ENCODE results near the gene CCR9.

Gene CCR9

DNA sequence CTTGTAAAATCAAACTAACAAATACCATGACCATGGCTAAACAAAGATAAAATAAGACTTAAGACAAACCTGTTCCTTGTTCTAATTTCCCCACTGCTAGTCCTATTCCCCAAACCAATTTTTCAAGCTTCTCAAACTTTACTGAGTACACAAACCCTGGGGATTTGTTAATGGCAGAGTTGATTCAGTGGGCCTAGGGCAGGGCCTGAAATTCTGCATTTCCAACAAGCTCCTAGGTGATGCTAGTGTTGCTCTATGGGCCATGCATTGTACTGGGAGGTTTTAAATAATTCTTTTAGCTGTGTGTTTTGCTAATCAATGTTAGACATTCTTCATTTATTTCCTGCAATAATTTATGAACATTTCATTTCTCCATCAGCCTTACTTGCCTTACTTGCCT, 13.3 kb upstream of the CCR9 start:
- DNase-seq, result no peak

DNA sequence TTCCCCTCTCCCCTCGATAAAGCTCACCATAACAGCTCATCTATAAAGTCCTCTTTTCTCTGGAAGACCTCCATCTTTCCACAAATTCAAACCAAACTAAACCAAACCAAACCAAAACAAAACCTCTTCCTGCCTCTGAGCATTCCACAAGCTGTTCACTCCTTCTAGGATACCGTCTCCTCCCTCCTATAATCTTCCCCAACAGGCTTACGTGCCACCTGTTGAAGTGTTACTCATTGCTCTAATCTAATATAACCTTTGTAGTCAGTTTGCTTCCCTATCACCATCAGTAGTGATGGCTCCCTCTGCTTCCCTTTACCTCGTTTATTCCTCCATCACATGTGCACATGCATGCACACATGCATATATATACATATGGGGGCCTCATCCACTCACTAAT, 12.7 kb upstream of the CCR9 start:
- no peak for DNase-seq

DNA sequence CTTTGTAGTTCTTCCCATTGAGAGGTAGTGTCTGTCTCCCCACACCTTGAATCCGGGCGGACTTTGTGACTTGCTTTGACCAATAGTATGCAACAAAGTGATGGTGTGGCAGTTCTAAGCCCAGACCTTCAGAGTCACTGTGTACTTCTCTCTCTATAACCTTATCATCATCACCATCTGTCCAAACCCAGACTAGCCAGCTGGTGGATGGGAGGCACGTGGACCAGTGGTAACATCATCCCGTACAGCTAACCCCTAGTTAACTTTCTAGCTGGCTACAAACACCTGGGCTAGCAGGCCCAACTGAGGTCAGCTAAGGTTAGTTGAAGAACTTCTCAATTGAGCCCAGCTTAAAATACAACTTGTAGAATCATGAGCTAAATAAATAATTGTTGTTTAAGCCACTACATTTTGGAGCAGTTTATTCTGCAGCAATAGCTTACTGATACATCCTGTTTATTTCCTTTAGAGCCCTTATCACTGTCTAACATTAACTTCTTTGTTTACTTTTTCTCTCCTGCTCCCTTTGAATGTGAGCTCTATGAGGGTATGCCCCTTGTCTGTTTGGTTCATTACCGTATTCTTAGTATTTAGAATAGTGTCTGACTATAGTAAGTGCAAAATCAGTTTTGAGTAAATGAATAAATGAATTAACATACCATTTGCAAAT, 11.5 kb upstream of the CCR9 start:
- DNase-seq, result no peak

GRCh38 chr3:45878124-45878523, 8.2 kb upstream of the CCR9 start:
- no peak for DNase-seq

DNA sequence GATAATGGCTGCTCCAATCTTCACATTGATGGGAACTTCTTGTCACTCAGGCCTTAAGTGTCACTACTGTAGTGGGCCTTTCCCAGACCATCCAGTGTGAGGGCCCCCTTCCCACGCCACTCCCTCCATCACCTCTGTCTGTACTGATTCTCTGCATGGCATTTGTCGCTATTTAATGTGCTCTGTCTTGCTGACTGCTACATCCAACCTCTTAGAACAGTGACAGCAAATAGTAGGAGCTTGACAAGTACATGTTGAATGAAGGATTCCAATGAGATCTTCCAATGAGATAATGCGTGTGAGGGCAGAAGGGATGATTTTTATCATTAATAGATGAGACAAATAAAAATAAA, 5.6 kb upstream of the CCR9 start:
- DNase-seq, result no peak

GRCh38 chr3:45881078-45882022, 5.0 kb upstream of the CCR9 start:
- peak; percentile 44 for DNase-seq

- DNase-seq, result peak; percentile 41
Measured at GRCh38 chr3:45884368-45885201, 1.8 kb upstream of the CCR9 start.

DNA sequence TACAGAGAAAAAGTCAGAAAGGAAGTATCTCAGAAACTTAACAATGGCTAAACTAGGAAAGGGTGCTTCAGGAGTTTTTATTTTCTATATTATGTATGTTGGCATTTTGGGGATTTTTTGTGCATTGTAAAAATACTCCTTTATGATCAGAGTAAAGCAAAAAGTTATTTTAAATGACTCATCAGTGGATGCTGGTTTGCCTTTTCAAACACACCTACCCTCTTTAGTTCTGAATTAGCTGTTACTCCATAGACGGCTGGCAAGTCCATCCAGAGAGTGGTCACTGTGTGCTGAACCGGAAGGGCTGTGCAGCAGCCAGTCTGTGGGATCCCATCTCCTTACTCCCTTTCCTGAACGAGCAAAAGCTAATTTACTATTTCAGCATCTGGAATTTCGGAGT, 942 bp downstream of the CCR9 start:
- DNase-seq, result no peak

DNA sequence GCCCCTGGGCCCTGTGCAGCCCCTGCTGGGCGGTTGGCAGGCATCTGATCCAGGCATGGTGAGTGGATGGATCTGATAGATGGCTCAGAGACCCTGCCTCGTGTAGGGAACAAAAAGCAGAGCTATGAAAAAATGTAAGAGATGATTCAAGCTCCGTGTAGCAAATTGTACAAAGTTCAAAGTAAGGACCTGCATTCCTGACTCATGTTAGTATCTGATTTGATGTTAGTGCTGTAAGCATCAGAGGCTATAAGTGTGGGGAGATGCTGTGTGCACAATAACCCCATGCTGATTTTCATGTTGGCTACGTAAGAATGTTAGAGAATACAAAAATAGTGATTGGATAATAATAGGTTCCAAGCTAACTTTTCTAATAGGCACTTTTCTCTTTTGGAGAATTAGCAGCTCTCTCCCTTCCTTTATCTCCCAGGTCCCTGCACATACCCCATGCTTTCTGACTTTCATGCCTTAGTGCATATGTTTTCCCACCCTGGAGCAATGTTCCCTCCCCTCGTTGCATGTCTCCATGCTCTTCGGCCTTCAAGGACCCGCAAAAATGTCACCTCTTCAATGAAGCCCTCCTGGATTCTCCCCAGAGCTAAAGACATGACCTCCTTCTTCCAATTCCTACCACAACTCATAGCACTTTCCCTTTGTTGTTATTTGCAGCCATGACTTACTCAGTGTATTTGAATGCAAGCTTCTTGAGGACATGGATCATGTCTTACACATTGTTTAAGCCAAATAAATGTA, 1.6 kb downstream of the CCR9 start:
- no peak for DNase-seq

DNA sequence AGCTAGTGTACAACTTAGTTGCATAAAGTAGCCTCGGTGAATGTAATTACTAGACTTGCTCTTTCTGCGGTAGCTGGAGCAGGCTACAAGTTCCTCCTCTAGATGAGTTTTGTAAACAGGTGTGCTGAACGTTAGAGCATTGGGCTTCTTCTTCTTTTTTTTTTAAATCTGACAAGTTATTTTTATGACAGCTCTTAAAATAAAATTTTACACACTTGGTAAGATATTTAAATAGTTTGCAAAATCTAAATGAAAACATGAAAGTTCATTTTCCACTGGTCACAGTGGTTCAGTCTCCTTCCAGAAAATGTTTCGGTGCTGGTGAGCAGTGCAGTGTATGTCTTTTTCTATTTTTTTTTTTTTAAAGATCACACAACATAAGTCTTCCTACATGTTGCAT, 3.0 kb downstream of the CCR9 start:
- no peak for DNase-seq

DNA sequence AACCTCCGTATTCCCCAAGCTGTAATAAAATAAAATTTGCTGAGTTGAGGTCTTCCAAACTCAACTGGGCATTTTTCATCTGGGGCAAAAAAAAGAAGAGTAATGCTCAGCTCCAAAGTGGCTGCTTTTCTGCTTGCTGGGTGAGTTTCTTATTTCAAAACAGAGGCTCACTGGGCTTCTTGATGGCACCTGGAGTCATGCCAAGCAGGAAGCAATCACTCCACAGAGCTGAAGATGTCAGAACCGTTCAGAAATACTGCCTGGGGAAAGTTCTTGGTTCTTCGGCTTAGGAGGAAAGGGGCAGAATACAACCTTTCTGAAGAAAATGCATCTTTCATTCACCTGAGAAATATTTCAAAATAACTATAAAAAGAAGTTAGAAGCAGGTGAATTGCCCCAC, 4.1 kb downstream of the CCR9 start:
- no peak for DNase-seq

GRCh38 chr3:45892161-45892560, 5.8 kb downstream of the CCR9 start:
- DNase-seq, result no peak

GRCh38 chr3:45894015-45894414, 7.7 kb downstream of the CCR9 start:
- no peak for DNase-seq

- no peak for DNase-seq
Measured at GRCh38 chr3:45895686-45896468, 9.5 kb downstream of the CCR9 start.

GRCh38 chr3:45896956-45897355, 10.6 kb downstream of the CCR9 start:
- DNase-seq, result no peak

- no peak for DNase-seq
Measured at GRCh38 chr3:45904931-45905330, 18.6 kb downstream of the CCR9 start.

DNA sequence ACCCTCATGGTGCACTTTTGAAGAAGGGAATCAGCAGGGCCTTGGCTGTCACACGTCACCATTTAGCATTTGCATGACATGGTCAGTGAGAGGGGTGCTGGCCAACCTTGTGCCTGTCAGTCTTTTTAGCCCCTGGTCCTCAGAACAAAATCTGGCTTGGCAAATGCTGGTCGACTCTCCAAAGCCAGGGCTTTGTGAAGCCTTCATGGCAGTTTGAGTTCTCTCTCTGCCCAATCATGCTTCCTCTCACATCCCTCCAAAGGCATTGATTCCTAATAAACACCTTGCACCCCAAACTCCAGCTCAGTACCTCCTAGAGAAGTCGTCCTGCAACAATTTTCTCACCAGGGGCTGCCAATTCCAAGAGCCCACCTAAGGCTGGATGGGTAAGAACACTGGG, 19.4 kb downstream of the CCR9 start:
- DNase-seq, result no peak

DNA sequence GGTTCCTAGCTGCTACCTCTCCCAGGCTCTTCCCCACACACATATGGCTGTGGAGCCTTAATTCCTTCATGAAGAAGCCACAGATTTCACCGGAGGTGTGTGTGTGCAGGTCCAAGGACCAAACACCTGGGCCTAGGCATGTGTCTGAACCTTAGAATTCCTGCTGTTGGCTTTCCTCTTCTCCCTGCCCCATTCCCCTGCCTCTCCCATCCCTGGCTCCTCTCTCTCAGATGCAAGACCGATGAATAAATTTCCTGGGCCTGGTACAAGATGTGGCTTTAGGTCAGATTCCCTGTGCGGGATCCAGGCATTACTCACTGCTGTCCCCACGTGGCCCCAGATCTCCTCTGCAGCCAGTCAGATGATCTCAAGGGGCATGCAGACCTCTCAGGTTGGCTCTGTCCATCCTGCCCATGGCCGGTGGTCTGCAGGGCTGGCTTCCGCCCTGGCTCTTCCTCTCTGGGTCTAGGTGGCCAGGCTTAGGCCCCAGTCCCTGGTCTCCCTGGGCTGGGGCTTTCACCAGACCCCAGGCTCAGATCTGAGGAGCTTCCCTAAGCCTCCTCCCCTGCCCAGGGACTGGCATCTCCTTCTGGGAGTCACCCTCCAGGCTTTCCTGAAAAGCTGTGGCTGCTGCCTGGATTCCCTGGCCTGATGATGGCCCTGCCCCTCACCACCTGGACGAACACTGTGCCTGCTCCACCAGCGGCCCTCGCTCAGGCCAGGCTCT, 20.5 kb downstream of the CCR9 start:
- no peak for DNase-seq

DNA sequence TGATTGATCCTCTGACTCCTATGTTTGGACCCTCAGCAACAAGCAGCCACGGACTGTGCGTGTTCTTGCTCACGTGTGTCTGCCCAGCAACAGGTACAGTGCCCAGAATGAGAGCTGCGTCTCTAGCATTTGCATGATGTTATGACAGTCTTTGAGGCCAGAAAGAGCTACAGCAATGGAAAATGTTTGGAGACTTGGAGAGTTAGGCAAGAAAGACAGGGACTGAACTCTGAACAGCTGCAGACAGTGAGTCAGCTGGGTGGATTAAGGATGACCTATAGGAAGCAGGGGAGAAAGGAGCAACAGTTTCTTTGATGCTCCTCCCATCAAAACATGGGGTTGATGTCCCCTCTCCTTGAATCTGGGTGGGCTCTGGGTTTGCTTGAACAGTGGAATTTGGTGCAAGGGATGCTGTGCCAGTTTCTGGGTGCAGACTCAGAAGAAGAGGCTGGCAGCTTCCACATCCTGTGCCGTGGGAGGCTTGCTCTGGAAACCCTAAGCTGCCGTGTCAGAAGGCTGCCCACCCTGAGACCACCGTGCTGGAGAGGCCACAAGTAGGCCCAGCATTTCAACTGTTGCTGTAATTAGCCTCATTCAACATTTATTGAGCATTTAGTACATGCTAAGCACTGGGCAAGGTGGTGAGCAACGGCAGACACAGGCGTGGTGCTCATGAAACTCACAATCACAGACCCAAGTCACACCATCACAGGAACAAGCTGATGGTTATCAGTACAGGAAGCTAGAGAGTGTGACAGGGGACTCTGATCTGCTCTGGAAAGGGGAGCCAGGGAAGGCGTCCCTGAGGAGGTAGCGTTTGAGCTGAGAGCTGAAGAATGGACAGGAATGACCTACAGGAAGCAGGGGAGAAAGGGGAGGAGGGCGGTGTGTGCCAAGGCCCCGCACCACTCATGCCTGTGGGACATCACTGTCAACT, 21.7 kb downstream of the CCR9 start:
- DNase-seq, result no peak

- no peak for DNase-seq
Measured at GRCh38 chr3:45908761-45909160, 22.4 kb downstream of the CCR9 start.

Measured in activated CD4-positive, alpha-beta T cell treated with anti-CD3 and anti-CD28 coated beads for 48 hours (primary cell).